Neural cell (in vitro differentiated cells): Measurements from ENCODE around the gene PRKCE.

ENCODE experiments used
- EP300 ChIP-seq: fragments of 450-650 bp; conservative IDR thresholded peaks from 2 replicates; pipeline ENCODE4 v1.6.1; 2014; ENCODE audit warnings: antibody characterized with exemption, mild to moderate bottlenecking, moderate library complexity; ENCODE audit not compliant: poor library complexity, severe bottlenecking
- EZH2 ChIP-seq: fragments of 200-600, 300-800 bp; shearing (Covaris generic), sonication (generic); IDR thresholded peaks from 2 replicates; pipeline ENCODE4 v1.6.1; 2014; ENCODE audit warnings: antibody characterized with exemption, low read length, borderline replicate concordance, mild to moderate bottlenecking; ENCODE audit not compliant: insufficient read depth, poor library complexity, severe bottlenecking
- POLR2AphosphoS5 ChIP-seq: IDR thresholded peaks from 2 replicates; pipeline ENCODE4 v1.6.1; 2012
- RAD21 ChIP-seq: fragments of 450-650 bp; conservative IDR thresholded peaks from 2 replicates; pipeline ENCODE4 v1.6.1; 2014; ENCODE audit warnings: antibody characterized with exemption, mild to moderate bottlenecking, moderate library complexity
- TAF1 ChIP-seq: IDR thresholded peaks from 2 replicates; pipeline ENCODE4 v1.6.1; 2012; ENCODE audit warnings: low read depth
- TF ChIP-seq, protein P1 (sequence below): fragments of 450-650 bp; IDR thresholded peaks from 2 replicates; pipeline ENCODE4 v1.5.1; 2014; ENCODE audit warnings: antibody characterized with exemption, mild to moderate bottlenecking, moderate library complexity; ENCODE audit not compliant: poor library complexity, severe bottlenecking
- TF ChIP-seq, protein P2 (sequence below): IDR thresholded peaks from 2 replicates; pipeline ENCODE4 v1.6.1; 2012; ENCODE audit warnings: borderline replicate concordance

DNA sequence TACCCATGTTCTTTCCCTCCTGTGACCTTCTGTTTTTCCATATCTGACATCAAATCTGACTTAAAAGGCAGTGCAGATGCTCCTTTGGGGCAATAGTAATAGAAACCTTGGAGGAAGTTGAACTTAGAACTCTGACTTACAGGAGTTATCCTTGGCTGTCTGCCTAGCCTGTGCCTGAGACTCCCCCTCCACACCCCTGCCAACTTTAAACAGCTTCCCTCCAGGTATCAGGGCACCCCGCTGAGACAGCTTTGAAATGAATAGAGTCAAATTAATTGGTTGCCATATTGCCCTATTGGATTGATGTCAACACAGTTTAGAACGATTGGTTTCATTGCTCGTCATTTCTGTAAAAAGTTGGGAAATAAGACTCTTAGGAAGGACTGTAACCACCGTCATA lies 322.0 kb downstream of the PRKCE start:
- TF ChIP-seq EP300: no peak
- TF ChIP-seq, protein P1, sequence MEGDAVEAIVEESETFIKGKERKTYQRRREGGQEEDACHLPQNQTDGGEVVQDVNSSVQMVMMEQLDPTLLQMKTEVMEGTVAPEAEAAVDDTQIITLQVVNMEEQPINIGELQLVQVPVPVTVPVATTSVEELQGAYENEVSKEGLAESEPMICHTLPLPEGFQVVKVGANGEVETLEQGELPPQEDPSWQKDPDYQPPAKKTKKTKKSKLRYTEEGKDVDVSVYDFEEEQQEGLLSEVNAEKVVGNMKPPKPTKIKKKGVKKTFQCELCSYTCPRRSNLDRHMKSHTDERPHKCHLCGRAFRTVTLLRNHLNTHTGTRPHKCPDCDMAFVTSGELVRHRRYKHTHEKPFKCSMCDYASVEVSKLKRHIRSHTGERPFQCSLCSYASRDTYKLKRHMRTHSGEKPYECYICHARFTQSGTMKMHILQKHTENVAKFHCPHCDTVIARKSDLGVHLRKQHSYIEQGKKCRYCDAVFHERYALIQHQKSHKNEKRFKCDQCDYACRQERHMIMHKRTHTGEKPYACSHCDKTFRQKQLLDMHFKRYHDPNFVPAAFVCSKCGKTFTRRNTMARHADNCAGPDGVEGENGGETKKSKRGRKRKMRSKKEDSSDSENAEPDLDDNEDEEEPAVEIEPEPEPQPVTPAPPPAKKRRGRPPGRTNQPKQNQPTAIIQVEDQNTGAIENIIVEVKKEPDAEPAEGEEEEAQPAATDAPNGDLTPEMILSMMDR: no peak
- TF ChIP-seq RAD21: no peak
- TF ChIP-seq, protein P2, sequence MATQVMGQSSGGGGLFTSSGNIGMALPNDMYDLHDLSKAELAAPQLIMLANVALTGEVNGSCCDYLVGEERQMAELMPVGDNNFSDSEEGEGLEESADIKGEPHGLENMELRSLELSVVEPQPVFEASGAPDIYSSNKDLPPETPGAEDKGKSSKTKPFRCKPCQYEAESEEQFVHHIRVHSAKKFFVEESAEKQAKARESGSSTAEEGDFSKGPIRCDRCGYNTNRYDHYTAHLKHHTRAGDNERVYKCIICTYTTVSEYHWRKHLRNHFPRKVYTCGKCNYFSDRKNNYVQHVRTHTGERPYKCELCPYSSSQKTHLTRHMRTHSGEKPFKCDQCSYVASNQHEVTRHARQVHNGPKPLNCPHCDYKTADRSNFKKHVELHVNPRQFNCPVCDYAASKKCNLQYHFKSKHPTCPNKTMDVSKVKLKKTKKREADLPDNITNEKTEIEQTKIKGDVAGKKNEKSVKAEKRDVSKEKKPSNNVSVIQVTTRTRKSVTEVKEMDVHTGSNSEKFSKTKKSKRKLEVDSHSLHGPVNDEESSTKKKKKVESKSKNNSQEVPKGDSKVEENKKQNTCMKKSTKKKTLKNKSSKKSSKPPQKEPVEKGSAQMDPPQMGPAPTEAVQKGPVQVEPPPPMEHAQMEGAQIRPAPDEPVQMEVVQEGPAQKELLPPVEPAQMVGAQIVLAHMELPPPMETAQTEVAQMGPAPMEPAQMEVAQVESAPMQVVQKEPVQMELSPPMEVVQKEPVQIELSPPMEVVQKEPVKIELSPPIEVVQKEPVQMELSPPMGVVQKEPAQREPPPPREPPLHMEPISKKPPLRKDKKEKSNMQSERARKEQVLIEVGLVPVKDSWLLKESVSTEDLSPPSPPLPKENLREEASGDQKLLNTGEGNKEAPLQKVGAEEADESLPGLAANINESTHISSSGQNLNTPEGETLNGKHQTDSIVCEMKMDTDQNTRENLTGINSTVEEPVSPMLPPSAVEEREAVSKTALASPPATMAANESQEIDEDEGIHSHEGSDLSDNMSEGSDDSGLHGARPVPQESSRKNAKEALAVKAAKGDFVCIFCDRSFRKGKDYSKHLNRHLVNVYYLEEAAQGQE: no peak
- TF ChIP-seq EZH2: no peak
- TF ChIP-seq TAF1: no peak
- TF ChIP-seq POLR2AphosphoS5: no peak
